ENCODE data around the gene FAS.

The FAS gene

GRCh38 chr10:88971221-88972061, 19.2 kb upstream of the FAS start:
- DNase-seq (ENCODE audit: low spot score) = no peak

DNA sequence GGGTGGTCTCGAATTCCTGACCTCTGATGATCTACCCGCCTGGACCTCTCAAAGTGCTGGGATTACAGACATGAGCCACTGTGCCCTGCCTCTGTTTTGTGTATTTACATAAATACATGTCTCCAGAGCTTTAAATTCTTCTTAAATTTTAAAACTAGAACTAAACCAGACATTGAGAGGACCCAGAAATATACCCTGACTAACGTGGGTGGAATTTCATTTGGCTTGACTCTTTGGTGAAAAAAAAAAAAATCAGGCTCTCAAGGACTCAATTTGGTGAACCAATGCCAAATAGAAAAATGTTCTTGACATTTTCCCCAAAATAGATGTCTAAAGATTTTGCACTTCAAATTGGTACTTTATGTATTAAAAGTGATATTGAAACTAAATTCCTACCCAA, 16.6 kb upstream of the FAS start:
- no peak for DNase-seq (ENCODE audit: low spot score)

DNA sequence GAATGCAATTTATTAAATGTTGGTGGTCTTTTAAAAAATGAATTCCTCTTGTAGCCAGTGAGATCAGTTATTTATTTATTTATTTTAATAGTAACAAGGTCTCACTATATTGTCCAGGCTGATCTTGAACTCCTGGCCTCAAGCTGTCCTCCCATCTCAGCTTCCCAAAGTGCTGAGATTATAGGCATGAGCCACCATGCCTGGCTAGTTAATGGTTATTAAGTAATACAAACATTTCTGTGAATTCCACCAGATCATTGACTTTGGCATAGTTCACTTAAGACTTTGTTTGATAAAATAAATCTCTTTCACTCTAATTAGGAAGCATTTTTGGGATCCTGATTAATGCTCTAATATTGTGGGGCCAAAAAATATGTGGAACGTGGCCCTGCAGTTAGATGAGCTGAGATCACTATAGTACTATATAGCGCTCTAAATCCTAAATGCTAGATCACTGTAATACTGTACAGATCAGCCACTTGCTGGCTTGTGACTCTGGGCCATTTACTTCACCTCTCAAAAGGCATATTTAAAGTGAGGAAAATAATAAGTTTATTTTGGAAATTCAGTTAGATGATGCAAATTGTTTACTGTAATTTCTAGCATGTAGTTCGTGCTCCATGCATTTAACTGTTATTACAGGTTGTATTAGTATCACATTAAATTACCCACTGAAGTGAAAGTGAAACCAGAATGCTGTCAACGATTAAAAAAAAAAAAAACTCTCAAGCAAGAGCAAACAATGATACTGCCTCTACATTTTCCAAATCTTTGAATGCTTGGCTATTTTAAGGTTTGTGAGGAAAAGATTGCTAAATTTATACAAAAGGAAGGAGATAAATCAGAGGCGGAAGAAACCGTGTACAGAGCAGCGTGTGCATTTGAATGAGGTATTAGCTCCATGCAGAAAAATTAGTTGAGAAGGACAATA, 15.9 kb upstream of the FAS start:
- DNase-seq (ENCODE audit: low spot score) = no peak

DNA sequence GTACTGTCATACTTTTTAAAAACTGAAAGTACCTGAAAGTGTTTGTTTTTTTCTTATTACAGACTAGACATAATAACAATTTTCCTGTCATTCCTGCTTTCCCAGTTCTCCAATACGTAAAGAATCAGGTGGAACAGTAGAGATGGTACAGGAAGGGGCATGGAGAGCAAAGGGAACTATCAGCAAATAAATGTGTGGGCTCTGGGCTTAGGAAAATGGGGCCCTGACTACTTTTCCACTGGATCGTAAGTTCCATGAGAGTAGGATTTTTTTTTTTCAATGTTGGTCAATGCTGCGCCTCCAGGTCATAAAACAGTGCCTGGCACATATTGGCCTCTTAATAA, 15.2 kb upstream of the FAS start:
- DNase-seq (ENCODE audit: low spot score) = no peak

DNA sequence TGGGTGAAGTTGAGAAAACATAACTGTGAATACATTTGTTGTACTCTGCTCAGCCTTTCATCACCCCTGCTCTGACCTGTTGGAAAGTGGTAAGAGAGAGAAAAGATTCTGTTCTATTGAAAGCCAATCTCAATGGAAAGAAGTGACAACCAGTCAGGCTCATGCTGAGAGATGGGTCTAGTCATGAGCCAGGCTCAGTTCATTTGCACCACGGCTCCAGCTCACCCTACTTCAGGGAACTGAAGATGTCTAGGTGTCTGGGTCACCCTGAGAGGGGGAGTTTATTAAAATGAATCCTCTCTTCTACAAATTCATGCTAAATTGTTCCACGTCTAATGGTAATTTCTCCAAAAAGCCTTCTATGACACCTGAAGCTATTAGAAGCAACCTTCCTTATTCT, 12.1 kb upstream of the FAS start:
- no peak for DNase-seq (ENCODE audit: low spot score)

- DNase-seq (ENCODE audit: low spot score) = peak; percentile 34
Measured at GRCh38 chr10:88979153-88979562, 11.4 kb upstream of the FAS start.

DNA sequence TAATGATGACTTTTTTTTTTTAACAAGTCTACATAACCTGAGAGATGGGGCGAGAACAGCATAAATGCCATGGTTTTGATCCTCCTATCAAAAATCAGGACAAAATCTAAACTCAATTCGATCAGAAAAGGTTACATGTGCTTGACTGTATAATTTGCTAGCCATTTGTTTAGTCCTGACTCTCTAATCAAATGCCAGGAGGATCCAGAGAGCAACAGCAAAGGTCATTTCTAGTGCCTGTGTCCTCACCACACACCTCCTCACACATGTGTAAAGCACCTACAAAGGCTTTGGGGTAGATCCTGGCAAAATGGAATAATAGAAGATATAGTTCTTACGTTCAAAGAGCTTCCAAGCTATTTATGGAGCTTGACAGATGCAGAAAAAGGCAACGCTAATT, 11.0 kb upstream of the FAS start:
- no peak for DNase-seq (ENCODE audit: low spot score)

DNA sequence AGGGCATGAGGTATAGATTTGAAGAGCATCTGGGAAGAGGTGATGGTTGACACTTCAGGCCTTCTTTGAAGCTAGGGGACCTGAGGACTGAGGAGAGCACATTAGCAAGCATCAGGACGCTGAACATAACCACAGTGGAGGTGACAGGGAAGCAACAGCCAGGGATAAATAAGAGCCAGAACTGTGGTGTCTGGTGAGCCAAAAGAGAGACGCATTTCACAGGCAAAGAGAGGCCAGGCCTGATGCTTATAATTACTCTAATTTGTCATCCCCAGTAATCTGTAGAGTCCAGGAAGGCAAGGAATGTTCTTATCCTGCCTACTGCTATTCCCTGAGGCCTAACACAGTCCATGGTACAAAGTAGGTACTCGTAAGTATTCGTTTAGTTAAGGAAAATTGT, 10.4 kb upstream of the FAS start:
- DNase-seq (ENCODE audit: low spot score) = no peak

DNA sequence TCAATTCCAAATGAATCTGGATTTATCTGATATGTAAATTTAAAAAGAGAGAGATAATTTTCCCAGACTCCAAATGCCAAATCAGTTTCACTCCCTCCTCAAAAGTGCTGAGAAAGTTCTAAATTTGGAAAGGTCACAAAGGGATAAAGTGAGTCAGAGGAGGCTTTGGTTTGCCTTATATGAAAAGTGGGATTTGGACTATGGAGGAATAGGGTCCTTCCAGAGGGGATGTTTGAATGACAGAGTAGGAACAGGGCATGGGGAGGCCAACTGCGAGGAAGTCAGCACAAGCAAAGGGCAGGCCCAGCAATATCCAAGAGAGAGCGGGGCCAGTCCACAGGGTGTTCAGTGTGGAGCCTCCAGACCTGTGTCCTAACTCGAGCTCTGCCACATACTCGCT, 9.8 kb upstream of the FAS start:
- no peak for DNase-seq (ENCODE audit: low spot score)

DNA sequence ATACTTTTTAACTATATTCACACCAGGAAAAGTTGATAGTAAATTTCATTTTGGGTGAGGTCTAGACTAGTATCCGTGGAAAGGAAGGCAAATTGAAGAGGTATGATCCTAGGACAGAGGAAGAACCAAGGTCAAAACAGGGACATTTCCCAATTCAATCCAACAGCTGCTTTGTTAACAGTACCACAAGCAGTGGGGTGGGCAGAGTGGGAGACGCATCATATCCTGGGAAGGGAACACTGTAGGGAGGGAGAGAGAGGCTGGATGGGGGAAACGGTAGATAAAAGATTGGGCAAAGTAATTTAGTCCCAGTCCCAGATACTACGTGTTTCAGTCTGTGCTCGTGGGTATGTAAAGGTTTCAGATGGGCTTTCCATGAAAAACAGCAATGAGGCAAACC, 9.2 kb upstream of the FAS start:
- DNase-seq (ENCODE audit: low spot score) = no peak

DNA sequence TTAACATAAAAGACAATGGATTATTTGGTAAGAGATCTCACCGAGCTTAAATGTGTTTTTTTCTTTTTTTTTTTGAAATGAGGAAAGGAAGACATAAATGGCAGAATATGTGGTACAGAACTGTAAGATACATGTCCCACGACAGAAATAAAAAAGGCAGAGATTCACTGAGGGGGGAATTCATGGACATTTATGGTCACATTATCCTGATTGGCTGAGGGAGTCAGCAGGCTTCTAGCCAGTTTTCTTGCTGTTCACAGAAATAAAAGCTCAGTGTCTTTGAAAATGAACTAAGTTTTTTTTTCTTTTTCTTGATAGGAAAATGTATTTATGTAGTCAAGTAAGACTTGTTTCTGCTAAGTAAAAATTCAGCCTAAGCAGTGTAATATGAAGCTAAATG, 8.2 kb upstream of the FAS start:
- DNase-seq (ENCODE audit: low spot score) = no peak

- no peak for DNase-seq (ENCODE audit: low spot score)
Measured at GRCh38 chr10:88983206-88983605, 7.4 kb upstream of the FAS start.

GRCh38 chr10:88983939-88984338, 6.7 kb upstream of the FAS start:
- no peak for DNase-seq (ENCODE audit: low spot score)

GRCh38 chr10:88984525-88984924, 6.1 kb upstream of the FAS start:
- DNase-seq (ENCODE audit: low spot score) = no peak

- peak; percentile 54 for DNase-seq (ENCODE audit: low spot score)
Measured at GRCh38 chr10:88986549-88987242, 3.9 kb upstream of the FAS start.

- DNase-seq (ENCODE audit: low spot score) = no peak
Measured at GRCh38 chr10:88987243-88987725, 3.3 kb upstream of the FAS start.

DNA sequence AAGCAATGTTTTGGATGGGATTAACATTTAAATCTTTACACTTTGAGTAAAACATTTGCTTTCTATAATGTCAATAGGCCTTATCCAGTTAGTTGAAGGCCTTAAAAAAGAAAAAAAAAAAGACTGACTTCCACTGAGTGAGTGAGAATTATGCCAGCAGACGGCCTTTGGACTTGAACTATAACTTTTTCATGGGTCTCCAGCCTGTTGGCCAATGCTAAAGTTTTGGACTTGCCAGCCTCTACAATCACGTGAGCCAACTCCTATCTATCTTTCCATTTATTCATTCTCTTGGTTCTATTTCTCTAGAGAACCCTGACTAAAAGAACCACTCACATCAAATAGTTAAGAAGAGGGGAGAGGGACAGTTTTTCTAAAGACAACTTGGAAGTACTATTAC, 2.8 kb upstream of the FAS start:
- DNase-seq (ENCODE audit: low spot score) = no peak

GRCh38 chr10:88989423-88989822, 1.2 kb upstream of the FAS start:
- DNase-seq (ENCODE audit: low spot score) = no peak

- no peak for DNase-seq (ENCODE audit: low spot score)
Measured at GRCh38 chr10:88989824-88990383, 694 bp upstream of the FAS start.

- DNase-seq (ENCODE audit: low spot score) = peak; percentile 48
Measured at GRCh38 chr10:88991161-88991898, 732 bp downstream of the FAS start.

- no peak for DNase-seq (ENCODE audit: low spot score)
Measured at GRCh38 chr10:88991899-88992320, 1.3 kb downstream of the FAS start.

Measured in Ammon's horn (tissue), 1 donor.